H1 (cell line): ENCODE measurements around the gene DGUOK. TPM values are rescaled to one million over a fixed set of nuclear protein-coding genes. Genes with fewer than 3 reads are reported as not detected.

ENCODE experiments used
- CTCF ChIA-PET: fragments of 300-600 bp; sonication (Branson Sonifier 250); formaldehyde crosslinking; loops from one replicate; lab custom pipeline; 2021; ENCODE audit not compliant: partially characterized antibody; lab: Charles Lee
- POLR2A ChIA-PET: fragments of 300-600 bp; sonication (Branson Sonifier 250); formaldehyde crosslinking; loops from one replicate; lab custom pipeline; 2021; ENCODE audit warnings: inconsistent platforms; ENCODE audit not compliant: partially characterized antibody; lab: Charles Lee
- DNase-seq, 2 experiments: peaks; one replicate each; pipeline versions ENCODE4 v3.0.0 to v3.0.0-alpha.2; 2010 to 2022; ENCODE audit warnings: low spot score in 2 of 2, low read depth in 1 of 2, mixed read lengths in 1 of 2
- FAIRE-seq: peaks from 2 replicates; lab custom pipeline; 2011; peaks lifted over from hg19 to GRCh38; lab: Jason Lieb, UNC
- H2AFZ ChIP-seq: 2 replicates; pipeline ENCODE4 v1.8.1; 2012; ENCODE audit warnings: low read length, inconsistent platforms
- H2AK5ac ChIP-seq: 2 replicates; pipeline ENCODE4 v1.6.1; 2013; ENCODE audit warnings: low read depth, low read length
- H2BK120ac ChIP-seq: replicated peaks from 2 replicates; pipeline ENCODE3; 2013; ENCODE audit warnings: low read depth, low read length, inconsistent platforms
- H2BK12ac ChIP-seq: 2 replicates; pipeline ENCODE4 v1.6.1; 2013; ENCODE audit warnings: low read depth, low read length
- H2BK15ac ChIP-seq: 2 replicates; pipeline ENCODE4 v1.6.1; 2013; ENCODE audit warnings: low read length
- H2BK20ac ChIP-seq: 2 replicates; pipeline ENCODE4 v1.6.1; 2013; ENCODE audit warnings: low read length
- H2BK5ac ChIP-seq: 2 replicates; pipeline ENCODE4 v1.6.1; 2013; ENCODE audit warnings: low read depth, low read length
- H3K14ac ChIP-seq: 2 replicates; pipeline ENCODE4 v1.6.1; 2013; ENCODE audit warnings: inconsistent platforms; ENCODE audit not compliant: insufficient read length
- H3K18ac ChIP-seq: 2 replicates; pipeline ENCODE4 v1.6.1; 2013; ENCODE audit warnings: low read length; ENCODE audit errors: extremely low read depth
- H3K23ac ChIP-seq: 2 replicates; pipeline ENCODE4 v1.6.1; 2013; ENCODE audit warnings: inconsistent platforms; ENCODE audit not compliant: insufficient read length
- H3K23me2 ChIP-seq: 2 replicates; pipeline ENCODE4 v1.6.1; 2013; ENCODE audit warnings: low read depth, low read length
- H3K27ac ChIP-seq: 2 replicates; pipeline ENCODE4 v1.6.1; 2011; ENCODE audit warnings: low read depth, low read length, inconsistent platforms
- H3K27me3 ChIP-seq, 4 experiments: replicated peaks in 1 of 4; 1 replicate in 1 of 4; 2 replicates in 3 of 4; pipeline versions ENCODE4 v1.6.1 to v1.8.1; 2011 to 2013; ENCODE audit warnings: low read length in 3 of 4, mild to moderate bottlenecking in 3 of 4, inconsistent platforms in 2 of 4, mixed read lengths in 2 of 4, moderate library complexity in 1 of 4; ENCODE audit not compliant: control insufficient read depth in 3 of 4, insufficient read depth in 3 of 4; ENCODE audit errors: extremely low read depth in 1 of 4
- H3K36me3 ChIP-seq, 4 experiments: 2 replicates each; pipeline versions ENCODE4 v1.6.1 to v1.8.1; 2011 to 2013; ENCODE audit warnings: mild to moderate bottlenecking in 4 of 4, low read length in 3 of 4, moderate library complexity in 2 of 4, control low read depth in 1 of 4, inconsistent platforms in 1 of 4; ENCODE audit not compliant: insufficient read depth in 4 of 4, control insufficient read depth in 2 of 4
- H3K4ac ChIP-seq: replicated peaks from 2 replicates; pipeline ENCODE3; 2013; ENCODE audit warnings: low read length, low read depth, mixed read lengths, inconsistent platforms; ENCODE audit not compliant: insufficient read length
- H3K4me1 ChIP-seq, 4 experiments: replicated peaks in 1 of 4; 1 replicate in 1 of 4; 2 replicates in 3 of 4; pipeline versions ENCODE4 v1.6.1 to v1.8.1; 2011 to 2013; ENCODE audit warnings: low read length in 3 of 4, inconsistent platforms in 2 of 4, mixed read lengths in 1 of 4; ENCODE audit not compliant: insufficient read depth in 4 of 4, control insufficient read depth in 3 of 4
- H3K4me2 ChIP-seq, 2 experiments: 2 replicates each; pipeline versions ENCODE4 v1.6.1 to v1.8.1; 2011 to 2013; ENCODE audit warnings: low read depth in 2 of 2, low read length in 2 of 2, control low read depth in 1 of 2, inconsistent platforms in 1 of 2, mild to moderate bottlenecking in 1 of 2; ENCODE audit not compliant: insufficient read depth in 1 of 2
- H3K4me3 ChIP-seq, 4 experiments: fragments of 200-600, 300-600 bp in 1 of 4; sonication (generic), shearing (Covaris generic), sonication (Bioruptor Twin) in 1 of 4; 2 replicates each; pipeline versions ENCODE4 v1.5.1 to v1.8.1; 2011 to 2016; ENCODE audit warnings: low read length in 4 of 4, low read depth in 3 of 4, control low read depth in 2 of 4, inconsistent platforms in 2 of 4, mild to moderate bottlenecking in 2 of 4, mixed read lengths in 1 of 4, moderate library complexity in 1 of 4; ENCODE audit not compliant: insufficient read depth in 2 of 4; ENCODE audit errors: extremely low read depth in 1 of 4
- H3K56ac ChIP-seq: replicated peaks from 2 replicates; pipeline ENCODE3; 2013; ENCODE audit warnings: low read depth, mild to moderate bottlenecking, mixed read lengths, low read length, inconsistent platforms; ENCODE audit not compliant: insufficient read length
- H3K79me1 ChIP-seq: 2 replicates; pipeline ENCODE4 v1.6.1; 2013; ENCODE audit warnings: low read depth, low read length, control low read depth
- H3K79me2 ChIP-seq, 2 experiments: 2 replicates each; pipeline versions ENCODE4 v1.6.1 to v1.8.1; 2012 to 2013; ENCODE audit warnings: low read length in 2 of 2, mild to moderate bottlenecking in 2 of 2, inconsistent platforms in 1 of 2; ENCODE audit not compliant: insufficient read depth in 2 of 2, control insufficient read depth in 1 of 2
- H3K9ac ChIP-seq, 4 experiments: replicated peaks in 1 of 4; 1 replicate in 1 of 4; 2 replicates in 3 of 4; pipeline versions ENCODE4 v1.6.1 to v1.8.1; 2011 to 2013; ENCODE audit warnings: low read depth in 3 of 4, low read length in 3 of 4, control low read depth in 2 of 4, mild to moderate bottlenecking in 2 of 4, moderate library complexity in 2 of 4, inconsistent platforms in 1 of 4; ENCODE audit errors: extremely low read depth in 1 of 4
- H3K9me3 ChIP-seq, 2 experiments: 2 replicates each; pipeline versions ENCODE4 v1.6.1 to v1.8.1; 2012 to 2013; ENCODE audit warnings: mild to moderate bottlenecking in 2 of 2, moderate library complexity in 2 of 2, control low read depth in 1 of 2, inconsistent platforms in 1 of 2, low read depth in 1 of 2, low read length in 1 of 2, mixed read lengths in 1 of 2; ENCODE audit not compliant: insufficient read depth in 2 of 2
- H4K20me1 ChIP-seq, 2 experiments: replicated peaks in 1 of 2; 2 replicates each; pipeline versions ENCODE3 to v1.8.1; 2011 to 2013; ENCODE audit warnings: inconsistent platforms in 2 of 2, low read length in 2 of 2, mild to moderate bottlenecking in 1 of 2; ENCODE audit not compliant: insufficient read depth in 2 of 2, control insufficient read depth in 1 of 2
- H4K5ac ChIP-seq: 2 replicates; pipeline ENCODE4 v1.6.1; 2013; ENCODE audit warnings: low read length, low read depth, mixed read lengths, inconsistent platforms; ENCODE audit not compliant: insufficient read length
- H4K8ac ChIP-seq: 2 replicates; pipeline ENCODE4 v1.8.0; 2013; ENCODE audit warnings: mild to moderate bottlenecking, moderate library complexity, low read length, inconsistent platforms; ENCODE audit not compliant: insufficient read depth; ENCODE audit errors: extremely low read depth
- H4K91ac ChIP-seq: replicated peaks from 2 replicates; pipeline ENCODE3; 2013; ENCODE audit warnings: low read length, mixed read lengths, inconsistent platforms; ENCODE audit not compliant: insufficient read length
- ATF2 ChIP-seq: IDR thresholded peaks from 2 replicates; pipeline ENCODE4 v1.6.1; 2012; ENCODE audit warnings: low read length, inconsistent platforms
- EZH2 ChIP-seq: fragments of 200-600 bp; sonication (generic); IDR thresholded peaks from 2 replicates; pipeline ENCODE4 v1.7.1; 2012; ENCODE audit warnings: low read depth, mild to moderate bottlenecking, moderate library complexity, low read length, inconsistent platforms; ENCODE audit not compliant: severe bottlenecking
- POLR2AphosphoS5 ChIP-seq: IDR thresholded peaks from 2 replicates; pipeline ENCODE4 v1.6.1; 2011; ENCODE audit warnings: low read depth, low read length
- RXRA ChIP-seq: IDR thresholded peaks from 2 replicates; pipeline ENCODE4 v1.6.1; 2011; ENCODE audit warnings: low read depth, mild to moderate bottlenecking, low read length, moderate library complexity; ENCODE audit not compliant: insufficient read depth
- SP2 ChIP-seq: IDR thresholded peaks from 2 replicates; pipeline ENCODE4 v1.6.1; 2012; ENCODE audit warnings: mild to moderate bottlenecking, low read length, inconsistent platforms
- SUZ12 ChIP-seq: fragments of 200-600 bp; sonication (generic); IDR thresholded peaks from 2 replicates; pipeline ENCODE4 v1.6.1; 2012; ENCODE audit warnings: mild to moderate bottlenecking, inconsistent platforms, low read length, moderate library complexity, mixed read lengths
- WGBS, 2 experiments: shearing (Covaris generic) in 1 of 2; methylation state at CpG; one replicate each; pipeline versions ENCODE4 v1.1.6 to v1.1.7; 2013 to 2015; ENCODE audit warnings: low lambda C conversion rate in 2 of 2, mixed read lengths in 2 of 2, inconsistent platforms in 1 of 2, low coverage in 1 of 2, missing lambda C conversion rate in 1 of 2; ENCODE audit not compliant: insufficient replicate concordance in 2 of 2, insufficient coverage in 1 of 2, insufficient read length in 1 of 2; ENCODE audit errors: extremely low coverage in 1 of 2, missing lambda C conversion rate in 1 of 2; 5-methylcytosine and 5-hydroxymethylcytosine counted together
- polyA plus RNA-seq, 7 experiments: library from polyadenylated mRNA; depleted of rRNA in 3 of 7; stranded (reverse) in 5 of 7; unstranded in 2 of 7; fragments of >200 nt in 5 of 7; fragments of 200-250 nt in 2 of 7; gene quantifications; 1 replicate in 5 of 7; 2 replicates in 1 of 7; 4 replicates in 1 of 7; pipeline versions ENCODE4 v1.2.1 to v1.2.3, GENCODE V29; 2011 to 2013; ENCODE audit warnings: missing spikeins in 2 of 7, mixed read lengths in 2 of 7
- total RNA-seq: library from RNA; stranded (reverse); fragmentation: NEBNext Ultra II Directional; extraction: Animal tissue kit (Norgen Biotek cat#: 25700); gene quantifications from 2 replicates; pipeline ENCODE4 v1.2.1, GENCODE V29; 2021

DGUOK gene
- total and polyA plus RNA-seq, 2 of the 8 experiments (the other 6 are each of a cell fraction or from before 2014, with no cell fraction given), result 110 to 168 TPM

GRCh38 chr2:73897934-73898333 is 28.7 kb upstream of the DGUOK start:
- H3K23me2 ChIP-seq, result no peaks in the 10 kb centered on the region; the same call in 1 of the 2 replicates
- peaks cover 0 to 3% (median 2%) of the 10 kb centered on the region in 4 experiments; a peak in 4 of 7 replicates for H3K4me1 ChIP-seq
- H2BK12ac ChIP-seq, result no peak overlapping the region
- no peaks in the 10 kb centered on the region for H3K79me2 ChIP-seq
- no peaks in the 10 kb centered on the region for H3K79me1 ChIP-seq
- H3K4me2 ChIP-seq, result no peak overlapping the region
- no peak overlapping the region for H3K18ac ChIP-seq
- no peaks in the 10 kb centered on the region for H3K27me3 ChIP-seq
- no peak for TF ChIP-seq SUZ12
- no peak for TF ChIP-seq RXRA
- TF ChIP-seq POLR2AphosphoS5, result no peak
- TF ChIP-seq EZH2, result no peak
- no peak for TF ChIP-seq ATF2
- no peak for TF ChIP-seq SP2
- H4K20me1 ChIP-seq, result no peaks in the 10 kb centered on the region
- 96% methylated on average over 5 of the region's 6 CpGs; no CpG with 5 or more reads in 1 of the 2 experiments for WGBS, 2 experiments
- H2BK15ac ChIP-seq, result no peak overlapping the region
- no peak overlapping the region for H3K4ac ChIP-seq
- no peak overlapping the region for H3K56ac ChIP-seq
- H4K91ac ChIP-seq, result no peak overlapping the region
- H2AFZ ChIP-seq, result no peak overlapping the region
- H2BK5ac ChIP-seq, result no peak overlapping the region
- FAIRE-seq (no peak), DNase-seq (no peak)
- H3K9me3 ChIP-seq, result no peaks in the 10 kb centered on the region
- POLR2A ChIA-PET, result no interaction called here
- no peak overlapping the region for H2BK120ac ChIP-seq
- H3K23ac ChIP-seq, result no peak overlapping the region
- H3K4me3 ChIP-seq, result no peak overlapping the region
- no peak overlapping the region for H3K14ac ChIP-seq
- H3K9ac ChIP-seq, result no peak overlapping the region
- H2BK20ac ChIP-seq, result no peak overlapping the region
- H2AK5ac ChIP-seq, result no peak overlapping the region
- no peak overlapping the region for H4K5ac ChIP-seq
- no peaks in the 10 kb centered on the region for H3K36me3 ChIP-seq
- H4K8ac ChIP-seq, result no peak overlapping the region
- CTCF ChIA-PET, result interaction anchor here (1.1 to 1.7 kb wide), 2 partner anchors 8 to 218 kb away, joined by 3 to 5 read pairs; no protein-coding TSS in a partner anchor
- no peak overlapping the region for H3K27ac ChIP-seq
